Muscle layer of colon (tissue), 2 donors: ENCODE data around the gene EVPL.

Source experiments
- H3K27ac ChIP-seq: one replicate; pipeline ENCODE4 v1.7.0; 2013; ENCODE audit warnings: low read depth, mild to moderate bottlenecking, low read length, moderate library complexity
- H3K27me3 ChIP-seq, 2 donors: one replicate each; pipeline ENCODE4 v1.7.0; 2013; ENCODE audit warnings: low read length in 2 of 2, mild to moderate bottlenecking in 2 of 2; ENCODE audit not compliant: insufficient read depth in 2 of 2, control insufficient read depth in 1 of 2
- H3K36me3 ChIP-seq: one replicate; pipeline ENCODE4 v1.7.0; 2013; ENCODE audit warnings: mild to moderate bottlenecking, low read length; ENCODE audit not compliant: insufficient read depth
- H3K4me1 ChIP-seq: one replicate; pipeline ENCODE4 v1.7.0; 2013; ENCODE audit warnings: mild to moderate bottlenecking, low read length; ENCODE audit not compliant: insufficient read depth
- H3K4me3 ChIP-seq, 2 donors: one replicate each; pipeline ENCODE4 v1.7.0; 2013; ENCODE audit warnings: low read length in 2 of 2, low read depth in 1 of 2, mild to moderate bottlenecking in 1 of 2, moderate library complexity in 1 of 2
- H3K9ac ChIP-seq: one replicate; pipeline ENCODE4 v1.7.0; 2013; ENCODE audit warnings: low read length
- H3K9me3 ChIP-seq: one replicate; pipeline ENCODE4 v1.7.0; 2013; ENCODE audit warnings: mild to moderate bottlenecking, low read length
- donor health status: abdominal sarcoma.
- donor health status: Adenocarcinoma of cecum.

EVPL gene

DNA sequence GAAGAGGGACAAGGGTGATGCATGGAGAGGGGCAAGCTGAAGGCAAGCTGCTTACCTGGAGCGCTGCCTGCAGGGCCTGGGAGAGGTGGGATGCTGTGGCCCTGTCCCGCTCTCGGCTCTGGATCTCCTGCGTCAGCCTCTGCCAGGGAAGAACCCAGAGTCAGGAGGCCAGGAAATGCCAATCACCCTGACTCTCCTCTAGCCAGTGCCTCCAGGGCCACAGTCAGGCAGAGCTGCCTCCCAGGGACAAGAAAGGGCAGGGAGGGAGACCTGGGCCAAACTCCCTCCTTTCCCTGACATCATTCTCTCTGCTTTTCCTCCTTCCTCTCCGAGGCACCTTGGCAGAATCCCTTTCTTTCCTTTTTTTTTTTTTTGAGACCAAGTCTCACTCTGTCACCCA is 15.2 kb downstream of the EVPL start:
- Histone ChIP-seq H3K36me3 (no peaks in the 10 kb centered on the region), H3K27me3 (no peaks in the 10 kb centered on the region), H3K9me3 (no peaks in the 10 kb centered on the region), H3K4me3 (no peak overlapping the region), H3K27ac (no peak overlapping the region), H3K4me1 (peaks cover 5% of the 10 kb centered on the region), H3K9ac (no peak overlapping the region)

DNA sequence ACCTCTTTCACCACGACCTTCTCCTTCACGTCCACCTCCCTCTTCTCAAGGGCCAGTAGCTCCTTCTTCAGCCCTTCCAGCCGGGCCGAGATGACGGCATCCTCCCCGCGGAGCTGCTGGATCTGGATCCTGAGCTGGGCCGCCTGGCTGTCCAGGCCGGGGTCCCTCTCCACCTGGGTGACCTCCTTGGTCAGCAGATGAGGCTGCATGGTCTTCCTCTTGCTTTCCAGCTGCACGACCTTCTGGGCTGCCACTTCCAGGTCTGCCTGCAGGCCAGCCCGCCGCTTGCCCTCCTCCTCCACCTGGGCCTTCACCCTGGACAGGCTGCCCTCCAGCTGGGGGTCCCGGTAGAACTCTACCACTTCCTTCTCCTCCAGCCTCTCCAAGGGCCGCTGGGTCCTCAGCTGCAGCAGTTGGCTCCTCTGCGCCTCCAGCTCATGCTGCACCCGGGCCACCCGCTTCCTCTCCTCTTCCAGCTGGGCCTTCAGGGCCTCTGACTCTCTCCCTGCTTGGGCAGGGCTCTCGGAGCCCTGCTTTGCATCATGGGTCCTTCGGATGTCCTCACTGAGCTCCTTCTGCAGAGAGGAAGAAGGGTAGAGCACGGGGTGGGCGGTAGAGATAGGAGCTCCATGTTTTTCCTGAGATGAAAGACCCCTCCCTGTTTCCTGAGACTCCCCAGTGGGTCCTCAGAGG is 17.0 kb downstream of the EVPL start:
- H3K9ac ChIP-seq, result no peak overlapping the region
- no peak overlapping the region for H3K27ac ChIP-seq
- no peaks in the 10 kb centered on the region for H3K9me3 ChIP-seq
- peaks cover 5% of the 10 kb centered on the region for H3K4me1 ChIP-seq
- H3K27me3 ChIP-seq, result no peaks in the 10 kb centered on the region
- no peaks in the 10 kb centered on the region for H3K36me3 ChIP-seq
- H3K4me3 ChIP-seq, result no peak overlapping the region

DNA sequence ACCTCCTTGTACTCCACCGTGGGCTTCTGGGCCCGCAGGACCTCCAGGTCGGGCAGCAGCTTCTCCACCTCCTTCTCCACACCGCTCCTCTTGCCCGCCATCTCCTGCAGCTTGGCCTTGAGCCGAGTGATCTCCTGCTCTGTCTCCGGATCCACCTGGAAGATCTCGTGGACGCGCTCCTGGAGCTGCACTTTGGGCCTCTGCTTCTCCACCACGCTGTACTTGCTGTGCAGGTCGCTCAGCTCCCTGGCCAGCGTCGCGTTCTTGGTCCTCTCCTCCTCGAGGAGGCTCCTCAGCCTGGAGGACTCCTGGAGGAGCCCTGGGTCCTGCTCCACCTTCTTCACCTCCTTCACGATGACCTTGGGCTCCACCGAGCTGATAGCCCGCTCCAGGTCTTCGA is 17.7 kb downstream of the EVPL start:
- Histone ChIP-seq H3K27ac (no peak overlapping the region), H3K9me3 (no peaks in the 10 kb centered on the region), H3K27me3 (no peaks in the 10 kb centered on the region), H3K4me1 (peaks cover 2% of the 10 kb centered on the region), H3K36me3 (no peaks in the 10 kb centered on the region), H3K4me3 (no peak overlapping the region), H3K9ac (no peak overlapping the region)

DNA sequence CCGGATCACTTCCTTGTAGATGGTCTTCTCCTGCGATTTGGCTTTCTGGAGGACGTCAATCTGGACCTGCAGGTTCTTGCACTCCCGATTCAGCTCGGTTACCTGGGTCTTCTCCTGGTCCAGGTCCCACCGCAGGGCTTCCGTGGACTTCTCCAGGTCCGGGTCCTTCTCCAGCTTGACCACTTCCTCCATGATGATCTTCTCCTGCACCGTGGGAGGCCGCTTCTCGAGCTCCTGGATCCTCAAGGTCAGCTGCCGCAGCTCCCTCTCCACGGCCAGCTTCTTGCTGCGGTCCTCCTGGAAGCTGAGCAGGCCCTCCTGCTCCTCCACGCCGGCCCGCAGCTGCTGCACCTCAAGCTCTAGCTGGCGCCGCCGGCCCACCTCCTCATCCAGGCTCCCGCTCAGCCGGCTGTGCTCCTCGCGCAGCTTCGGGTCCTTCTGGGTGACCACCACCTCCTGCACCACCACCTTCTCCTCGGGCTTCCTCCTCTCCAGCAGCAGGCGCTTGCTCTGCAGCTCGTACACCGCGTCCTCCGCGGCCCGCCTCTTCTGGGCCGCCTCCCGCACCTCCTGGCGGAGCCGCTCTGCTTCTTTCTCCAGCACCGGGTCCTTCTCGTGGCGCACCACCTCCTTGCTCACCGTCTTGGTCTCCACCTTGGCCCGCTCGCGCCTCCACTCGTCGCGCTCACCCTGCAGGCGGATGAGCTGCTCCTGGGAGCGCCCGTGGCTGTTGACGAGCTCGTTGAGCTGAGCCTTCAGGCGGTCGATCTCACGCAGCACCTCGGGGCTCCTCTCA is 18.3 kb downstream of the EVPL start:
- H3K27ac ChIP-seq, result no peak overlapping the region

DNA sequence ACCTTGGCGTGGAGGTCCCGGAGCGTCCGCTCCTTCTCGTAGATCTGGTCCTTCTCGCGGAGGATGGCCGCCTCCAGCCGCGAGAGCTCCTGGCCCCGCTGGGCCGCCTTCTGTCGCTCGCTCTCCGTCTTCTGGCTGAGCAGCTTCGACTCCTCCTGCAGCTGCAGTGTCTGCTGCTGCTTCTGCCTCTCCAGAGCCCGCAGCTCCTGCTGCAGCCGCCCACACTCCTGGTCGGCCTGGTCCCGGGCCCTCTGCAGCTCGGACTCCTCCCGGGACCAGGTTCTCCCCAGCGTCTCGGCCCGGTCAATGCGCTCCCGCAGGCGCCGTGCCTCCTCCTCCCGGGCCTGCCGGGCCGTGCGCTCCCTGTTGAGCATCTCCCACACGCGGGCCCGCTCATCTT is 18.9 kb downstream of the EVPL start:
- H3K4me3 ChIP-seq, result no peak overlapping the region
- no peak overlapping the region for H3K9ac ChIP-seq
- H3K9me3 ChIP-seq, result no peaks in the 10 kb centered on the region
- no peaks in the 10 kb centered on the region for H3K4me1 ChIP-seq
- no peaks in the 10 kb centered on the region for H3K27me3 ChIP-seq
- no peak overlapping the region for H3K27ac ChIP-seq
- H3K36me3 ChIP-seq, result no peaks in the 10 kb centered on the region

More for the DNA sequence above, 18.3 kb downstream of the EVPL start:
- no peak overlapping the region for H3K9ac ChIP-seq
- no peak overlapping the region for H3K4me3 ChIP-seq
- H3K36me3 ChIP-seq, result no peaks in the 10 kb centered on the region
- no peaks in the 10 kb centered on the region for H3K4me1 ChIP-seq
- no peaks in the 10 kb centered on the region for H3K9me3 ChIP-seq
- H3K27me3 ChIP-seq, result no peaks in the 10 kb centered on the region

DNA sequence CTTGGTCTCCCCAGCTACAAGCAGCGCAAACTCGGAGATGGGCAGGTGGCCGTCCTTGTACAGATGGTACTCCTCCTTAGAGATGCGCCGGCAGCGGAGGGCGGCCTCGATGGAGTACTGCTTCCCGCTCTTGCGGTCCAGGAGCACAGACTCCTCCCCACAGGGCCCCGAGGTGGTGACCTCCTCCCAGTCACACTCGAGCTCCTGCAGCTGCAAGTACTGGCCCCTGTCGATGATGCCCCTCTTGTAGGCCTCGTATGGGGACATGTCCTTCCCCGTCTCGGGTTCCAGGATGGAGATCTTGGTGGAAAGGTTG is 19.3 kb downstream of the EVPL start:
- H3K27ac ChIP-seq, result no peak overlapping the region
- H3K36me3 ChIP-seq, result no peaks in the 10 kb centered on the region
- no peaks in the 10 kb centered on the region for H3K9me3 ChIP-seq
- H3K4me3 ChIP-seq, result no peak overlapping the region
- H3K4me1 ChIP-seq, result no peaks in the 10 kb centered on the region
- no peaks in the 10 kb centered on the region for H3K27me3 ChIP-seq
- no peak overlapping the region for H3K9ac ChIP-seq

DNA sequence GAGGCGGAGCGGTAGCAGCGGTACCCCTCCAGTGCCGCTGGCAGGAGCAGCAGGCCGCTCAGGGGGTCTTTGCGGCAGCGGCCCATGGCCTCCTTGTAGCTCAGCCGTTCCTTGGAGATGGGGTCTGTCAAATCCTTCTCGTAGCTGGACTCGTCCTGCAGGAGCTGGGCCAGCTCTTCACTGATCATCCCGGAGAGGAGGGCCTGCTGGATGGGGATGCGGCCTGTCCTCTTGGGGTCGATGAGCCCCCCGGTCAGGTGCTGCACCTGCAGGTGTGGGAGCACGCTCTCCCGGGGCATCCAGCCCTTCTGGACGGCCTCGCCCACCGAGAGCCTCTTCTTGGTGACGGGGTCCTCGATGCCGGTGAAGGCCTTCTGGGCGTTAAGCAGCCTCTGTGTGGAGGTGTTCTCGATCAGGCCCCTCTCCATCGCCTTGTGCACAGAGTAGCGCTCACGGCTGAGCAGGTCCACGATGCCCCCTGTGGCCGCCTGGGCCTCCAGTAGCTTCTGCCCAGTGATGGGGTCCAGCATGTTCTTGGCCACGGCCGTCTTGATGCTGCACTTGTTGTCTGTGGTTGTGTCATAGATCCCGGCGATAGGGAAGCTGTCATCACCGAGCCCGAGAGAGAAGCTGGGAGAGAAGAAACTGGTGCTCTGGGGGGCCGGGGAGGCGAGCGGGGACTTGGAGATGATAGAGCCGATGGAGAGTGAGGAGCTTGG is 19.8 kb downstream of the EVPL start:
- Histone ChIP-seq H3K9me3 (no peaks in the 10 kb centered on the region), H3K36me3 (no peaks in the 10 kb centered on the region), H3K9ac (no peak overlapping the region), H3K27me3 (no peaks in the 10 kb centered on the region), H3K27ac (no peak overlapping the region), H3K4me1 (no peaks in the 10 kb centered on the region), H3K4me3 (no peak overlapping the region)

DNA sequence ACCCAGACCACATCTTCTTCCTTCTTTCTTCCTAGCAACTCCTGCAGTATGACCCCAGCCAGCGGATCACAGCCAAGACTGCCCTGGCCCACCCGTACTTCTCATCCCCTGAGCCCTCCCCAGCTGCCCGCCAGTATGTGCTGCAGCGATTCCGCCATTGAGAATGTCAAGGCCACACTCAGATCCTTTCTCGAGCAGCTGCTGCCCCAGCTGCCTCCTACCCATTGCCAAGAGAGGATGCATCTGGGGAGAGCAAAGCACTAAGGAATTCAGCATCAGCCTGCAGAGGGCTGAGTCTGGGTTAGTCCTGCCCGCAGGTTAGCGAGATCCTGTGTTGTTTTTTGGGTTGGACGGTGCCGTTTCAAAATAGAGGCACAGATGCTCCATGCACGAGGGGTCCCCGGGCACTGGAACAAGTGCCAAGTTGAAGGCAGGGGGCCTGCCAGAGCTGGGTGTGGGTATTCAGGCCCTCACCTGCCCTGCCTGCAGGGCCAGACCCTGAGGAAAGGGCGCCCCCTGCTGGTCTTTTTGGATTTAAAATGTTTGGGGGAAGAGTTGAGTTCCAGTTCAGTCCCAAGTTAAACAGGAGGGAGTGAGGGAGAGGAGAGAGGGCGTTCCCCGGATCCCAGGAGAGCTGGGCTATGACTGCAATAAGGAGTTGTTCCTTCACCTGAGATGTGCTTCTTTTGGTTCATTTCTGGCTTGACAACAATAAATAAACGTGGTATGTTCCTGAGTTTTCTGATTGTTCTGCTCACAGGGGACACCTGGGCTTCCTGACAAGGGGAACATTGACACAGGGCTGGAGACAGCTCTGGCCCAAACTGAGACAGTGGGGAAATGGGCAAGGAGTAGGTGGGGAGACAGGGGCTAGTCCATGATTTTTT is 21.6 kb downstream of the EVPL start:
- no peak overlapping the region for H3K27ac ChIP-seq

DNA sequence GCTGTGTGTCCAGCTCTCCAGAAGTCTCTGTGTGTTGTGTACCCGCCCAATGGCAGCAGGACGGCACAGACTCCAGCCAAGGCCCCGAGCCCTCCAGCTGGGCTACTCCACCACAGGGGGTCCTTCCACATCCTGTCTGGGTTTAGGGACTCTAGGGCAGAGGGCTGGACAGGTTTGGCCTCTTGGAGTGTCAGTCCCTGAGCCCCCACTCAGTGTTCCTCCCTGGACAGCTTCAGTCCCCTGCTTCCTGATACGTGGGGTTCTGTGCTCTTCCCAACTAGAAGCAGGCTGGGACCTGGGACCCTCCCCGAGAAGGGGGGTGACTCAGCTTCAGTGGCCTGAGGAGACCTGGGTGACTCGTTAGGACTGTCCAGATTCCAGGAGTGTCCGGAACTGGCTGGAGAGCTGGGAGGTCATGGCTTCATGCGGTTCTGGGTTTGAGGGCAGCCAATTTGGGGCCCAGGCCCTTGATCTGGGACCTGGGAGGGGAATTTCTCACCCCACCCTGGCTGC is 22.3 kb downstream of the EVPL start:
- Histone ChIP-seq H3K4me3 (no peak overlapping the region), H3K36me3 (no peaks in the 10 kb centered on the region), H3K27me3 (no peaks in the 10 kb centered on the region), H3K9ac (no peak overlapping the region), H3K27ac (no peak overlapping the region), H3K4me1 (no peaks in the 10 kb centered on the region), H3K9me3 (no peaks in the 10 kb centered on the region)

More for the DNA sequence above, 21.6 kb downstream of the EVPL start:
- Histone ChIP-seq H3K36me3 (no peaks in the 10 kb centered on the region), H3K9ac (no peak overlapping the region), H3K27me3 (no peaks in the 10 kb centered on the region), H3K9me3 (no peaks in the 10 kb centered on the region), H3K4me1 (no peaks in the 10 kb centered on the region), H3K4me3 (no peak overlapping the region)

DNA sequence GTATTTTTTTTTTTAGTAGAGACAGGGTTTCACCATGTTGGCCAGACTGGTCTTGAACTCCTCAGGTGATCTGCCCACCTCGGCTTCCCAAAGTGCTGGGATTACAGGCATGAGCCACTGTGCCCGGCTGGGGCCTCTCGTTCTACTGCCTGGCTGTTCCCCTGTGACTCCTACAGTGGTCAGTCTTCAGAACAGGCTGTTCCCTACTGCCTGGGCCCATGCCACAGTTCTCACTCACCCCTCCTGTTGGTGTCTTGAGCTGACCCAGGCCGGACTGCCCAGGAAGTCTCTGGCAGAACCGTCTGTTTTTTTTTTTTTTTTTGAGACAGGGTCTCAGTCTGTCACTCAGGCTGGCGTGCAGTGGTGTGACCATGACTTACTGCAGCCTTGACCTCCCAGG is 23.2 kb downstream of the EVPL start:
- Histone ChIP-seq H3K9me3 (no peaks in the 10 kb centered on the region), H3K36me3 (no peaks in the 10 kb centered on the region), H3K4me1 (no peaks in the 10 kb centered on the region), H3K27me3 (no peaks in the 10 kb centered on the region), H3K4me3 (no peak overlapping the region), H3K9ac (no peak overlapping the region), H3K27ac (no peak overlapping the region)

DNA sequence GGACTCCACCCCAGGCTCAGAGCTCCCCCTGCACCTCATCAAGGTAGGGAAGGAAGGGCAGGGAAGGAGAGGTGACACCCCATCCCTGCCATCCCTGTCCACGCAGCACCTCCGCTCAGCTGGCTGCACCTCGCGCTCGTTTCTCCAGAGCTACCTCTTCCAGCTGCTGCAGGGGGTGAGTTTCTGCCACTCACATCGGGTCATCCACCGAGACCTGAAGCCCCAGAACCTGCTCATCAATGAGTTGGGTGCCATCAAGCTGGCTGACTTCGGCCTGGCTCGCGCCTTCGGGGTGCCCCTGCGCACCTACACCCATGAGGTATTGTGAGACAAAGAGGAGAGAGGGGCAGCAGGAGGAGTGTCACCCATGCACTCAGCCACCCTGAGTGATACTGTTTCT is 25.0 kb downstream of the EVPL start:
- no peaks in the 10 kb centered on the region for H3K4me1 ChIP-seq
- H3K27me3 ChIP-seq, result no peaks in the 10 kb centered on the region
- no peak overlapping the region for H3K9ac ChIP-seq
- H3K27ac ChIP-seq, result no peak overlapping the region
- H3K36me3 ChIP-seq, result no peaks in the 10 kb centered on the region
- no peaks in the 10 kb centered on the region for H3K9me3 ChIP-seq
- H3K4me3 ChIP-seq, result no peak overlapping the region
